Astrocyte (in vitro differentiated cells and primary cell): ENCODE data around the gene ZNF488. TPM values are rescaled to one million over a fixed set of nuclear protein-coding genes. Genes with fewer than 3 reads are reported as not detected.

Experiments used
- DNase-seq: peaks from one replicate; pipeline ENCODE4 v3.0.0-alpha.2; 2010; ENCODE audit warnings: low read depth
- FAIRE-seq: peaks from 2 replicates; lab custom pipeline; 2011; peaks lifted over from hg19 to GRCh38; lab: Jason Lieb, UNC
- H2AFZ ChIP-seq: 2 replicates; pipeline ENCODE4 v1.6.0; 2012; ENCODE audit warnings: low read depth, low read length, inconsistent platforms
- H3K27ac ChIP-seq: 2 replicates; pipeline ENCODE4 v1.5.1; 2011; ENCODE audit warnings: low read depth, low read length, inconsistent platforms
- H3K27me3 ChIP-seq: 2 replicates; pipeline ENCODE4 v1.6.0; 2011; ENCODE audit warnings: low read length, inconsistent platforms; ENCODE audit not compliant: insufficient read depth
- H3K36me3 ChIP-seq: 2 replicates; pipeline ENCODE4 v1.5.1; 2011; ENCODE audit warnings: low read length, inconsistent platforms; ENCODE audit not compliant: insufficient read depth
- H3K4me1 ChIP-seq: 2 replicates; pipeline ENCODE4 v1.5.1; 2011; ENCODE audit warnings: low read length, inconsistent platforms; ENCODE audit not compliant: insufficient read depth
- H3K4me2 ChIP-seq: 2 replicates; pipeline ENCODE4 v1.6.0; 2012; ENCODE audit warnings: low read length, inconsistent platforms
- H3K4me3 ChIP-seq: 2 replicates; pipeline ENCODE4 v1.5.1; 2011; ENCODE audit warnings: low read depth, mild to moderate bottlenecking, low read length, inconsistent platforms; ENCODE audit not compliant: insufficient read depth
- H3K79me2 ChIP-seq: 2 replicates; pipeline ENCODE4 v1.6.0; 2012; ENCODE audit warnings: mild to moderate bottlenecking, low read length, inconsistent platforms; ENCODE audit not compliant: insufficient read depth
- H3K9ac ChIP-seq: 2 replicates; pipeline ENCODE4 v1.6.0; 2012; ENCODE audit warnings: mild to moderate bottlenecking, low read length, inconsistent platforms
- H3K9me3 ChIP-seq: 2 replicates; pipeline ENCODE4 v1.5.1; 2012; ENCODE audit warnings: low read depth, mild to moderate bottlenecking, low read length, inconsistent platforms; ENCODE audit not compliant: insufficient read depth
- H4K20me1 ChIP-seq: 2 replicates; pipeline ENCODE4 v1.6.0; 2012; ENCODE audit warnings: low read length, inconsistent platforms; ENCODE audit not compliant: insufficient read depth
- H3K27ac Mint-ChIP-seq: one replicate; pipeline ENCODE4 v1.8.0; 2021; ENCODE audit warnings: mild to moderate bottlenecking, mixed read lengths; ENCODE audit not compliant: unreplicated experiment
- H3K27me3 Mint-ChIP-seq: one replicate; pipeline ENCODE4 v1.8.0; 2021; ENCODE audit warnings: low read depth, mixed read lengths; ENCODE audit not compliant: unreplicated experiment
- H3K36me3 Mint-ChIP-seq: one replicate; pipeline ENCODE4 v1.8.0; 2021; ENCODE audit warnings: low read depth, mixed read lengths; ENCODE audit not compliant: unreplicated experiment
- H3K4me1 Mint-ChIP-seq: one replicate; pipeline ENCODE4 v1.8.0; 2021; ENCODE audit warnings: low read depth, mixed read lengths; ENCODE audit not compliant: unreplicated experiment
- H3K4me3 Mint-ChIP-seq: one replicate; pipeline ENCODE4 v1.8.0; 2021; ENCODE audit warnings: mild to moderate bottlenecking, moderate library complexity, mixed read lengths; ENCODE audit not compliant: unreplicated experiment
- H3K9me3 Mint-ChIP-seq: one replicate; pipeline ENCODE4 v1.8.0; 2021; ENCODE audit warnings: mild to moderate bottlenecking, mixed read lengths; ENCODE audit not compliant: unreplicated experiment
- EZH2 ChIP-seq: IDR thresholded peaks from 2 replicates; pipeline ENCODE4 v1.6.1; 2012; ENCODE audit warnings: mild to moderate bottlenecking, low read length, inconsistent platforms; ENCODE audit not compliant: insufficient read depth
- total RNA-seq: library from RNA; stranded (reverse); gene quantifications from 2 replicates; pipeline ENCODE4 v1.2.1, GENCODE V29; 2021
- TF ChIP-seq, protein P1 (sequence below): IDR thresholded peaks from 2 replicates; pipeline ENCODE4 v1.5.1; 2011; ENCODE audit warnings: low read depth, mild to moderate bottlenecking, inconsistent platforms, low read length, moderate library complexity; ENCODE audit not compliant: insufficient read depth

ZNF488 gene
- total RNA-seq, 1 donor from 2014 or later, result 1.4 TPM

DNA sequence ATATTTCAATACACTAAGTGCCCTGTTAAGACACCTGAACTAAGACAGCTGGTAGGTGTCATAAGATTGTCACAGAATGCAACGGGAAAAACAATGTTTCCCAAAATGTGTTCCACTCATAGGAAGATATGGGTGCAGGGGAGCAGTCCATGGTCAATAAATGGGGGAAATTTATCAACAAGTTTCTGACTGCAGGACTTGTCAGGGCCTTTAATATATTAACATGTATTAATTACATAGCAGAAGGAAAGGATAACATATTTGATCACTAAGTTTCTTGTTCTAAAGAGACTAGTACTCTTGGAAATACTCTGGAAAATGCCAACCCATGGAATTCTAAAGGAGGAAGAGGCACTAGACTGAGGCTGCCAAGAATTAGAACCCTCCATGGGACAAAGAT, 29.2 kb downstream of the ZNF488 start:
- Mint-ChIP-seq H3K27me3 (peaks cover 10% of the 10 kb centered on the region), H3K36me3 (no peaks in the 10 kb centered on the region), H3K4me3 (no peak overlapping the region), H3K27ac (no peak overlapping the region), H3K9me3 (no peaks in the 10 kb centered on the region), H3K4me1 (no peaks in the 10 kb centered on the region)
- Histone ChIP-seq H3K4me2 (no peak overlapping the region), H3K79me2 (no peaks in the 10 kb centered on the region), H3K9ac (no peak overlapping the region), H2AFZ (no peak overlapping the region), H3K9me3 (no peaks in the 10 kb centered on the region), H3K4me3 (no peak overlapping the region), H3K27me3 (no peaks in the 10 kb centered on the region), H4K20me1 (no peaks in the 10 kb centered on the region), H3K36me3 (no peaks in the 10 kb centered on the region), H3K27ac (no peak overlapping the region), H3K4me1 (no peaks in the 10 kb centered on the region)
- FAIRE-seq (no peak), DNase-seq (no peak)
- TF ChIP-seq EZH2, result no peak
- TF ChIP-seq, protein P1, sequence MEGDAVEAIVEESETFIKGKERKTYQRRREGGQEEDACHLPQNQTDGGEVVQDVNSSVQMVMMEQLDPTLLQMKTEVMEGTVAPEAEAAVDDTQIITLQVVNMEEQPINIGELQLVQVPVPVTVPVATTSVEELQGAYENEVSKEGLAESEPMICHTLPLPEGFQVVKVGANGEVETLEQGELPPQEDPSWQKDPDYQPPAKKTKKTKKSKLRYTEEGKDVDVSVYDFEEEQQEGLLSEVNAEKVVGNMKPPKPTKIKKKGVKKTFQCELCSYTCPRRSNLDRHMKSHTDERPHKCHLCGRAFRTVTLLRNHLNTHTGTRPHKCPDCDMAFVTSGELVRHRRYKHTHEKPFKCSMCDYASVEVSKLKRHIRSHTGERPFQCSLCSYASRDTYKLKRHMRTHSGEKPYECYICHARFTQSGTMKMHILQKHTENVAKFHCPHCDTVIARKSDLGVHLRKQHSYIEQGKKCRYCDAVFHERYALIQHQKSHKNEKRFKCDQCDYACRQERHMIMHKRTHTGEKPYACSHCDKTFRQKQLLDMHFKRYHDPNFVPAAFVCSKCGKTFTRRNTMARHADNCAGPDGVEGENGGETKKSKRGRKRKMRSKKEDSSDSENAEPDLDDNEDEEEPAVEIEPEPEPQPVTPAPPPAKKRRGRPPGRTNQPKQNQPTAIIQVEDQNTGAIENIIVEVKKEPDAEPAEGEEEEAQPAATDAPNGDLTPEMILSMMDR, result no peak

DNA sequence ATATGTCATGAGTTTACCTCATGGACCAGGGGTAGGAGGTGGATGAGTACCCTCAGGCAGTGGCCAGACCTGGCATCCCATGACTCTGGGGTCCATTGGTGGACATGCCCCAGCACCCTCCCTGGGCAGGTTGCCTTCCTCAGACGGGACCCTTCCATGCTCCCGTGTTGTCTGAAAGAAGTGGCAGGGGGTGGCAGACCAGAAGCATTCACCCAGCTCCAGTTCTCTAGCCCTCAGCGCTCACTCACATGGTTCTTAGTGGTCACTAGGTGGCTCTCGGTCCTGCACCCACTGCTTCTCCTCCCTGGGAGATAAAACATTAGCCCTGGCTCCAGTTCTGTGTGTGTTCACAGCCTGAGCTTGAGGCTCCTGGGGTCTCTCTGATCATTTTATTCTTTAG, 29.9 kb downstream of the ZNF488 start:
- Histone ChIP-seq H4K20me1 (no peaks in the 10 kb centered on the region), H3K4me1 (no peaks in the 10 kb centered on the region), H3K27ac (no peak overlapping the region), H3K9ac (no peak overlapping the region), H3K4me2 (no peak overlapping the region), H3K9me3 (no peaks in the 10 kb centered on the region), H3K27me3 (no peaks in the 10 kb centered on the region), H3K79me2 (no peaks in the 10 kb centered on the region), H3K36me3 (no peaks in the 10 kb centered on the region), H3K4me3 (no peak overlapping the region), H2AFZ (no peak overlapping the region)
- TF ChIP-seq EZH2, result no peak
- TF ChIP-seq, protein P1, result no peak
- no peaks in the 10 kb centered on the region for H3K4me1 Mint-ChIP-seq
- DNase-seq (no peak), FAIRE-seq (no peak)
- no peaks in the 10 kb centered on the region for H3K9me3 Mint-ChIP-seq
- peaks cover 10% of the 10 kb centered on the region for H3K27me3 Mint-ChIP-seq
- H3K36me3 Mint-ChIP-seq, result no peaks in the 10 kb centered on the region
- no peak overlapping the region for H3K27ac Mint-ChIP-seq
- H3K4me3 Mint-ChIP-seq, result no peak overlapping the region

DNA sequence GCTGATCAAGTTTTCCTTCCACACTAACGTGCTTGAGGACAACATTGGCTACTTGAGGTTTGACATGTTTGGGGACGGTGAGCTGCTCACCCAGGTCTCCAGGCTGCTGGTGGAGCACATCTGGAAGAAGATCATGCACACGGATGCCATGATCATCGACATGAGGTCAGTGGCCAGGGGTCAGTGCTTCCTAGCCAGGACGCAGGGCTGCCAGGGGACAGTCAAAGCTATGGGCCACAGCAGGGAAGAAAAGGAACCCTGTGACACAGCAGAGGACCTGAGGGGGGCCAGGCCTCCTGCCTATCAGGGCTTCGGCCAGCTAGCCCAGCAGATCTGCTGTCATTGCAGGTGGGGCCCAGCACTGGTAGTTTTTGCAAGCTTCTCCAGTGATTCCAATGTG, 30.7 kb downstream of the ZNF488 start:
- Histone ChIP-seq H2AFZ (no peak overlapping the region), H3K27ac (no peak overlapping the region), H3K4me2 (no peak overlapping the region), H3K27me3 (no peaks in the 10 kb centered on the region), H3K9me3 (no peaks in the 10 kb centered on the region), H3K4me1 (no peaks in the 10 kb centered on the region), H3K79me2 (no peaks in the 10 kb centered on the region), H3K9ac (no peak overlapping the region), H4K20me1 (no peaks in the 10 kb centered on the region), H3K4me3 (no peak overlapping the region), H3K36me3 (no peaks in the 10 kb centered on the region)
- TF ChIP-seq EZH2, result no peak
- TF ChIP-seq, protein P1, result no peak
- DNase-seq (no peak), FAIRE-seq (no peak)
- no peaks in the 10 kb centered on the region for H3K9me3 Mint-ChIP-seq
- H3K4me3 Mint-ChIP-seq, result no peak overlapping the region
- H3K4me1 Mint-ChIP-seq, result no peaks in the 10 kb centered on the region
- peaks cover 10% of the 10 kb centered on the region for H3K27me3 Mint-ChIP-seq
- H3K36me3 Mint-ChIP-seq, result no peaks in the 10 kb centered on the region
- no peak overlapping the region for H3K27ac Mint-ChIP-seq
